Keratinocyte (primary cell): ENCODE results near the gene CDC34. TPM values are rescaled to one million over a fixed set of nuclear protein-coding genes. Genes with fewer than 3 reads are reported as not detected.

ENCODE experiments used
- DNase-seq: peaks from one replicate; pipeline ENCODE4 v3.0.0-alpha.2; 2011; ENCODE audit warnings: low read depth, missing footprints, low spot score
- FAIRE-seq: peaks from 2 replicates; lab custom pipeline; 2011; peaks lifted over from hg19 to GRCh38; lab: Jason Lieb, UNC
- H2AFZ ChIP-seq: 2 replicates; pipeline ENCODE4 v1.6.0; 2012; ENCODE audit warnings: low read length, control low read depth, inconsistent platforms; ENCODE audit not compliant: control insufficient read depth
- H3K27ac ChIP-seq: 2 replicates; pipeline ENCODE4 v1.5.1; 2011; ENCODE audit warnings: low read length; ENCODE audit not compliant: control insufficient read depth, insufficient read depth
- H3K27me3 ChIP-seq: 3 replicates; pipeline ENCODE4 v1.6.0; 2011; ENCODE audit warnings: low read length; ENCODE audit not compliant: control insufficient read depth, insufficient read depth; ENCODE audit errors: extremely low read depth
- H3K36me3 ChIP-seq, 2 experiments: 2 replicates in 1 of 2; 3 replicates in 1 of 2; pipeline ENCODE4 v1.5.1; 2011; ENCODE audit warnings: low read length in 2 of 2, mild to moderate bottlenecking in 1 of 2; ENCODE audit not compliant: control insufficient read depth in 2 of 2, insufficient read depth in 2 of 2; ENCODE audit errors: extremely low read depth in 1 of 2
- H3K4me1 ChIP-seq: 3 replicates; pipeline ENCODE4 v1.5.1; 2011; ENCODE audit warnings: low read length; ENCODE audit not compliant: control insufficient read depth, insufficient read depth; ENCODE audit errors: extremely low read depth
- H3K4me2 ChIP-seq: 3 replicates; pipeline ENCODE4 v1.6.0; 2011; ENCODE audit warnings: low read depth, low read length; ENCODE audit not compliant: control insufficient read depth, insufficient read depth; ENCODE audit errors: extremely low read depth
- H3K4me3 ChIP-seq, 3 experiments: fragments of 200-600 bp in 1 of 3; sonication (generic) in 1 of 3; 2 replicates in 2 of 3; 3 replicates in 1 of 3; pipeline ENCODE4 v1.5.1; 2011 to 2016; ENCODE audit warnings: low read length in 3 of 3, mild to moderate bottlenecking in 3 of 3, control low read depth in 2 of 3, inconsistent platforms in 1 of 3, low read depth in 1 of 3, mixed read lengths in 1 of 3, mixed run types in 1 of 3, moderate library complexity in 1 of 3; ENCODE audit not compliant: control insufficient read depth in 2 of 3, insufficient read depth in 2 of 3; ENCODE audit errors: extremely low read depth in 1 of 3
- H3K79me2 ChIP-seq: 2 replicates; pipeline ENCODE4 v1.6.0; 2012; ENCODE audit warnings: low read length; ENCODE audit not compliant: control insufficient read depth, insufficient read depth
- H3K9ac ChIP-seq: 3 replicates; pipeline ENCODE4 v1.6.0; 2011; ENCODE audit warnings: low read length; ENCODE audit not compliant: control insufficient read depth, insufficient read depth; ENCODE audit errors: extremely low read depth
- H3K9me1 ChIP-seq: 3 replicates; pipeline ENCODE4 v1.6.0; 2011; ENCODE audit warnings: low read length; ENCODE audit not compliant: control insufficient read depth, insufficient read depth; ENCODE audit errors: extremely low read depth
- H3K9me3 ChIP-seq: 2 replicates; pipeline ENCODE4 v1.5.1; 2012; ENCODE audit warnings: low read depth, low read length; ENCODE audit not compliant: control insufficient read depth
- H4K20me1 ChIP-seq: 3 replicates; pipeline ENCODE4 v1.6.0; 2011; ENCODE audit warnings: low read length; ENCODE audit not compliant: control insufficient read depth, insufficient read depth; ENCODE audit errors: extremely low read depth
- EZH2 ChIP-seq: IDR thresholded peaks from one replicate; pipeline ENCODE4 v1.6.1; 2012; ENCODE audit warnings: inconsistent platforms, mild to moderate bottlenecking, low read length, moderate library complexity
- dilution Hi-C: fragments of 300-500 bp; cut with MboI; formaldehyde crosslinking; loops from one replicate; pipeline ENCODE4 v1.7.0; 2020; ENCODE audit warnings: low sequenced_read_pairs; ENCODE audit not compliant: extremely low pct_ligation_motif_present
- polyA plus RNA-seq, 5 experiments: library from polyadenylated mRNA; depleted of rRNA in 3 of 5; stranded (reverse) in 3 of 5; stranded (forward) in 1 of 5; unstranded in 1 of 5; fragments of >200 nt; gene quantifications; 1 replicate in 1 of 5; 2 replicates in 3 of 5; 3 replicates in 1 of 5; pipeline versions ENCODE4 v1.2.1 to v1.2.3, GENCODE V29; 2011 to 2012; ENCODE audit warnings: missing spikeins in 2 of 5, low read depth in 1 of 5, low replicate concordance in 1 of 5
- TF ChIP-seq, protein P1 (sequence below), 3 experiments: IDR thresholded peaks in 1 of 3; conservative IDR thresholded peaks in 1 of 3; optimal IDR thresholded peaks in 1 of 3; 2 replicates in 2 of 3; 3 replicates in 1 of 3; pipeline versions ENCODE3 to v1.5.1; 2011; ENCODE audit warnings: low read length in 3 of 3, mild to moderate bottlenecking in 3 of 3, moderate library complexity in 2 of 3, control low read depth in 1 of 3, inconsistent platforms in 1 of 3; ENCODE audit not compliant: insufficient read depth in 2 of 3; ENCODE audit errors: extremely low read depth in 1 of 3

CDC34 gene
- polyA plus RNA-seq, 1 donor (not counting 4 experiments of a cell fraction or from before 2014, with no cell fraction given), result 47.5 TPM

DNA sequence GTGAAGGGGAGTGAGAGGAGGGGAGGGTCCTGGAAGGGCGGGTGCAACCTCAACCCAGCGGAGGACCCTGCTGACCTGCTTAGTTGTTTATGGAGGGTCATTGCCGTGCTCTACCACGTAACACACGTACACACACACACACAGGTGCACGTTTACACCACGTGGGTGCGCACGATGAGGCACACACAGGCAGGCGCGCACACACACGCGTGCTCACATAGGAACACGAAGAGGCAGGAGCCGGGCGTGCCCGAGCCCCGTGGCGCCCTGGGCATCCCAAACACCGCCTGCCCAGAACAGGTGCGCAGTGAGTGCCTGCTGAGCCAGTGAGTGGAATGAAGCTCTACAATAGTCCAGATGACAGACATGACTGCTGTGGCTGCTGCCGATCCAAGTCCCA lies 46.5 kb upstream of the CDC34 start:
- TF ChIP-seq EZH2, result no peak
- TF ChIP-seq, protein P1, sequence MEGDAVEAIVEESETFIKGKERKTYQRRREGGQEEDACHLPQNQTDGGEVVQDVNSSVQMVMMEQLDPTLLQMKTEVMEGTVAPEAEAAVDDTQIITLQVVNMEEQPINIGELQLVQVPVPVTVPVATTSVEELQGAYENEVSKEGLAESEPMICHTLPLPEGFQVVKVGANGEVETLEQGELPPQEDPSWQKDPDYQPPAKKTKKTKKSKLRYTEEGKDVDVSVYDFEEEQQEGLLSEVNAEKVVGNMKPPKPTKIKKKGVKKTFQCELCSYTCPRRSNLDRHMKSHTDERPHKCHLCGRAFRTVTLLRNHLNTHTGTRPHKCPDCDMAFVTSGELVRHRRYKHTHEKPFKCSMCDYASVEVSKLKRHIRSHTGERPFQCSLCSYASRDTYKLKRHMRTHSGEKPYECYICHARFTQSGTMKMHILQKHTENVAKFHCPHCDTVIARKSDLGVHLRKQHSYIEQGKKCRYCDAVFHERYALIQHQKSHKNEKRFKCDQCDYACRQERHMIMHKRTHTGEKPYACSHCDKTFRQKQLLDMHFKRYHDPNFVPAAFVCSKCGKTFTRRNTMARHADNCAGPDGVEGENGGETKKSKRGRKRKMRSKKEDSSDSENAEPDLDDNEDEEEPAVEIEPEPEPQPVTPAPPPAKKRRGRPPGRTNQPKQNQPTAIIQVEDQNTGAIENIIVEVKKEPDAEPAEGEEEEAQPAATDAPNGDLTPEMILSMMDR (optimal IDR thresholded peaks at IDR 0.05 in 1 of 3, IDR thresholded peaks at IDR 0.05 in 1 of 3, conservative IDR thresholded peaks at IDR 0.05 in 1 of 3; ENCODE audit: extremely low read depth in 1 of 3, insufficient read depth in 2 of 3, low read length in 3 of 3), result no peak
- Histone ChIP-seq H3K9ac (no peak overlapping the region), H3K36me3 (no peaks in the 10 kb centered on the region), H3K9me1 (no peaks in the 10 kb centered on the region), H3K4me1 (no peaks in the 10 kb centered on the region), H3K27me3 (peaks cover 23% of the 10 kb centered on the region), H4K20me1 (no peaks in the 10 kb centered on the region), H3K9me3 (peaks cover 2% of the 10 kb centered on the region), H2AFZ (no peak overlapping the region), H3K4me2 (no peak overlapping the region), H3K27ac (no peak overlapping the region), H3K4me3 (no peak overlapping the region), H3K79me2 (no peaks in the 10 kb centered on the region)
- FAIRE-seq, result no peak
- no peak for DNase-seq
- dilution Hi-C loops, result no loop called here

DNA sequence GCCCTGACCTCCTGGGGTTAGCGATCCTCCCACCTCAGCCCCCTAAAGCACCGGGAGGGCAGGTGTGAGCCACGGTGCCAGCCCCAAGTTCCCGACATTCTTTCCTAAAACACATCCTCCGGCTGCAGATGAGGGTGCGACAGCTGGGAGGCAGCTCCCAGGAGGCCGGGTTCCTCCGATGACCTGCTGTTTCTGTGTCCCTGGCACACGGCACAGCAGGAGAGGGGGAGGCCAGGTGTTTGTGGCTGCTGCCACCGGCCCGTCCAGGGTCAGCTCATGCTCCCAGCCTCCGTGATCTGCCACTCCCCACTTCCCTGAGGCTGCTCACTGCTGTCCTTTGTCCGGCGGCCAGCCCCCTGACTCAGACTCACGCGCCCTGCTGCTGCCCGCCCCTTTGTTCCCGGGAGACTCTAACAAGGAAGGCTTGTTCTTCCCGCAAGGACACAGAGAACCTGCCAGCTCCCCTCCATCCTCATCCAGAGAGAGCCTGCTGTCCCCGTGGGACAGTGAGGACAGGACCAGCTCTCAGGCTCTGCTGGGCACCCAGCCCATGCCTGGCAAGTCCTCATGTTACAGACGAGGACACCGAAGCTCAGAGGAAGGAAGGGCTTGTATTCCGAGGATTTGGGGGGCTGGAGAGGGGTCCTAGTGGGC lies 45.9 kb upstream of the CDC34 start:
- no peaks in the 10 kb centered on the region for H3K9me1 ChIP-seq
- no peak overlapping the region for H3K4me3 ChIP-seq
- no peak overlapping the region for H3K4me2 ChIP-seq
- peaks cover 2% of the 10 kb centered on the region for H3K9me3 ChIP-seq
- dilution Hi-C loops, result no loop called here
- FAIRE-seq (no peak), DNase-seq (no peak)
- H3K27me3 ChIP-seq, result peaks cover 23% of the 10 kb centered on the region
- no peaks in the 10 kb centered on the region for H3K4me1 ChIP-seq
- no peaks in the 10 kb centered on the region for H3K36me3 ChIP-seq
- no peak overlapping the region for H3K9ac ChIP-seq
- TF ChIP-seq, protein P1 (optimal IDR thresholded peaks at IDR 0.05 in 1 of 3, IDR thresholded peaks at IDR 0.05 in 1 of 3, conservative IDR thresholded peaks at IDR 0.05 in 1 of 3; ENCODE audit: extremely low read depth in 1 of 3, insufficient read depth in 2 of 3, low read length in 3 of 3), result no peak
- peak; percentile 94 for TF ChIP-seq EZH2
- no peak overlapping the region for H2AFZ ChIP-seq
- H3K79me2 ChIP-seq, result no peaks in the 10 kb centered on the region
- no peaks in the 10 kb centered on the region for H4K20me1 ChIP-seq
- no peak overlapping the region for H3K27ac ChIP-seq
